ENCODE results near the gene ZFHX3. TPM values are rescaled to one million over a fixed set of nuclear protein-coding genes. Genes with fewer than 3 reads are reported as not detected.

The ZFHX3 gene
- total and polyA plus RNA-seq, 2 of the 8 experiments (the other 6 are each of a cell fraction or from before 2014, with no cell fraction given): 0.08 to 0.99 TPM

DNA sequence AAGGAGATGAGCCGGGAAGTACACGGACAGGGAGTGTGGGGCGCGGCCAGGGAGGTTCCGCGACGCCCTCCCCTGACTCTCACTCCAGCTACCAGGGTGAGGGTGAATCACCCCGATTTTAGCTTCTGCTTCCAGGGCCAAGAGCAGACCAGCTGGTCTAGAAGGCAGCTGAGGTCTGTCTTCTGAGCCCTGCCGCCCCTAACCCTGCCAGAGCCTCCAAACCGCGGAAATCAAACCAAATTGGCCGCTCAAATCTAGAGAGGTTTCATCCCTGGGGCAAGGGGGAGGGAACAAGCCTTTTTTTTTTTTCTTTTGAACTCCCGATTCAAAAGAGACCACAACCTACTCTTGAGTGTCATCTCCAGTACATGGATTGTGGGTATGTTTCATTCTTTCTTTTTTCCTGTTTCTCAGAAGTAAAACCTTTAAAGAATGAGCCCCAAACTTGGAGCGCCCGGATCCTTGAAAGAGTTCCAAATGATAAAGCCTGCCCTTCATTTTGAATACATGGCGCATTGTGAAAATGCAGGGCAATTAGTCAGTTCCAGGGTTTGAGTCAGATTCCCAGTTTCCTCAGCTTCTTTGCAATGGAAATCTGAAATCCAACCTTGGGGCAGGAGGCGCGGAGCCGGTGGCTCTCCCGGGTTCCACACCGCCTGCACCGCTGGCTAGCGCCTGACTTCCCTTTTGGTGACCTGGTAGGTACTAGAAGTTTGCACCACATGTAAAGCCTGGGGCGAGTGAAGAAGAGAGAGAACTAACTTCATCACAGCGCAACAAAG lies 16.5 kb upstream of the ZFHX3 start:
- Histone ChIP-seq H3K79me1 (ENCODE audit: low read depth, low read length) (0 out of 2 replicates have a peak, but pooled peaks cover 2% of the 10 kb centered on the region), H3K27me3 (replicated peaks in 1 of 4; ENCODE audit: control insufficient read depth in 3 of 4, extremely low read depth in 1 of 4, insufficient read depth in 3 of 4, low read length in 3 of 4) (peaks cover 70 to 100% (median 91%) of the 10 kb centered on the region in 4 experiments), H3K23me2 (ENCODE audit: low read depth, low read length) (peaks cover 4% of the 10 kb centered on the region; the same call in 1 of the 2 replicates), H3K18ac (ENCODE audit: extremely low read depth, low read length) (no peak overlapping the region), H2BK12ac (ENCODE audit: low read depth, low read length) (peak overlapping the region; percentile 62; the same call in 1 of the 2 replicates), H3K14ac (ENCODE audit: insufficient read length) (no peak overlapping the region), H3K79me2 (ENCODE audit: control insufficient read depth in 1 of 2, insufficient read depth in 2 of 2, low read length in 2 of 2) (no peaks in the 10 kb centered on the region), H2BK120ac (replicated peaks; ENCODE audit: low read depth, low read length) (peak overlapping the region; percentile 29), H2BK20ac (ENCODE audit: low read length) (no peak overlapping the region), H2BK5ac (ENCODE audit: low read depth, low read length) (peak overlapping the region; percentile 5; the same call in 1 of the 2 replicates), H2AFZ (ENCODE audit: low read length) (no peak overlapping the region), H3K23ac (ENCODE audit: insufficient read length) (no peak overlapping the region), H4K20me1 (replicated peaks in 1 of 2; ENCODE audit: control insufficient read depth in 1 of 2, insufficient read depth in 2 of 2, low read length in 2 of 2) (peaks cover 14 to 26% of the 10 kb centered on the region in 2 experiments), H4K5ac (ENCODE audit: insufficient read length, low read depth, low read length) (no peak overlapping the region), H2AK5ac (ENCODE audit: low read depth, low read length) (no peak overlapping the region), H3K4me2 (ENCODE audit: insufficient read depth in 1 of 2, low read depth in 2 of 2, low read length in 2 of 2) (peak overlapping the region; percentile 64), H3K4ac (replicated peaks; ENCODE audit: insufficient read length, low read depth, low read length) (no peak overlapping the region), H3K4me3 (ENCODE audit: extremely low read depth in 1 of 4, insufficient read depth in 2 of 4, low read depth in 3 of 4, low read length in 4 of 4) (peak overlapping the region in 1 of 4 experiments; percentile 9; a peak in 2 of 8 replicates), H3K56ac (replicated peaks; ENCODE audit: insufficient read length, low read depth, low read length) (no peak overlapping the region), H3K36me3 (ENCODE audit: control insufficient read depth in 2 of 4, insufficient read depth in 4 of 4, low read length in 3 of 4) (no peaks in the 10 kb centered on the region), H2BK15ac (ENCODE audit: low read length) (no peak overlapping the region; the same call in 1 of the 2 replicates), H3K4me1 (replicated peaks in 1 of 4; ENCODE audit: control insufficient read depth in 3 of 4, insufficient read depth in 4 of 4, low read length in 3 of 4) (peaks cover 18 to 50% (median 25%) of the 10 kb centered on the region in 4 experiments), H3K9me3 (ENCODE audit: insufficient read depth in 2 of 2, low read depth in 1 of 2, low read length in 1 of 2) (no peaks in the 10 kb centered on the region), H4K8ac (ENCODE audit: extremely low read depth, insufficient read depth, low read length) (no peak overlapping the region; the same call in 1 of the 2 replicates), H3K9ac (replicated peaks in 1 of 4; ENCODE audit: extremely low read depth in 1 of 4, low read depth in 3 of 4, low read length in 3 of 4) (no peak overlapping the region), H4K91ac (replicated peaks; ENCODE audit: insufficient read length, low read length) (no peak overlapping the region), H3K27ac (ENCODE audit: low read depth, low read length) (no peak overlapping the region)
- POLR2A ChIA-PET (ENCODE audit: partially characterized antibody): interaction anchor here (2.1 to 3.6 kb wide), 2 partner anchors 11 to 14 kb away, joined by 8 to 14 read pairs; no protein-coding TSS in a partner anchor
- CTCF ChIA-PET (ENCODE audit: partially characterized antibody): interaction anchor here (0.6 to 1.7 kb wide), 6 partner anchors 9 to 119 kb away, joined by 3 to 7 read pairs (median 3); no protein-coding TSS in a partner anchor
- WGBS, 2 experiments (ENCODE audit: extremely low coverage in 1 of 2, insufficient coverage in 1 of 2, insufficient read length in 1 of 2, insufficient replicate concordance in 2 of 2, low coverage in 1 of 2, low lambda C conversion rate in 2 of 2, missing lambda C conversion rate in 1 of 2): 1% methylated on average over 25 of the region's 25 CpGs; no CpG with 5 or more reads in 1 of the 2 experiments
- DNase-seq (ENCODE audit: low read depth in 1 of 2, low spot score in 2 of 2) (peak in 1 of 2 experiments; percentile 58), FAIRE-seq (no peak)
- TF ChIP-seq RAD21 (IDR thresholded peaks at IDR 0.05 in 1 of 2, conservative IDR thresholded peaks at IDR 0.05 in 1 of 2; ENCODE audit: low read depth in 2 of 2, low read length in 2 of 2) (no peak), SUZ12 (IDR thresholded peaks at IDR 0.05; ENCODE audit: low read length) (peak; percentile 85), RNF2 (IDR thresholded peaks at IDR 0.05; ENCODE audit: borderline replicate concordance, low read depth, low read length, missing control alignments, poor library complexity, severe bottlenecking) (peak; percentile 23), CHD1 (IDR thresholded peaks at IDR 0.05; ENCODE audit: low read depth, low read length) (no peak), CTBP2 (IDR thresholded peaks at IDR 0.05; ENCODE audit: borderline replicate concordance, insufficient read depth, insufficient read length, low read length) (peak; percentile 18), EZH2 (IDR thresholded peaks at IDR 0.05; ENCODE audit: low read depth, low read length, severe bottlenecking) (peak; percentile 80), BRCA1 (IDR thresholded peaks at IDR 0.05; ENCODE audit: low read depth, low read length) (no peak)
